Left renal cortex interstitium (tissue), 4 donors: Measurements from ENCODE around the gene CPPED1. TPM values are rescaled to one million over a fixed set of nuclear protein-coding genes. Genes with fewer than 3 reads are reported as not detected.
"Not testable (repeated sequence)": the region's sequence is repeated elsewhere in the genome, so short reads cannot be mapped to it uniquely, and the experiment has no call there.

ENCODE experiments used
- DNase-seq, 4 donors: peaks; one replicate each; pipeline ENCODE4 v3.0.0-alpha.2; 2013; ENCODE audit warnings: low read depth in 4 of 4, low spot score in 2 of 4, missing footprints in 1 of 4
- polyA plus RNA-seq, 4 donors: library from polyadenylated mRNA; unstranded; fragments of 120-200 nt; gene quantifications; one replicate each; pipeline ENCODE4 v1.2.1, GENCODE V29; 2013; ENCODE audit not compliant: insufficient read length in 4 of 4

Gene CPPED1
- polyA plus RNA-seq, 4 donors = 22.2 to 25.9 (median 23.8) TPM

GRCh38 chr16:12771341-12771798 is 32.3 kb downstream of the CPPED1 start:
- no peak for DNase-seq

GRCh38 chr16:12769525-12769924 is 34.2 kb downstream of the CPPED1 start:
- no peak for DNase-seq

- DNase-seq = no peak
These were observed 35.8 kb downstream of the CPPED1 start for GRCh38 chr16:12767897-12768296.

DNA sequence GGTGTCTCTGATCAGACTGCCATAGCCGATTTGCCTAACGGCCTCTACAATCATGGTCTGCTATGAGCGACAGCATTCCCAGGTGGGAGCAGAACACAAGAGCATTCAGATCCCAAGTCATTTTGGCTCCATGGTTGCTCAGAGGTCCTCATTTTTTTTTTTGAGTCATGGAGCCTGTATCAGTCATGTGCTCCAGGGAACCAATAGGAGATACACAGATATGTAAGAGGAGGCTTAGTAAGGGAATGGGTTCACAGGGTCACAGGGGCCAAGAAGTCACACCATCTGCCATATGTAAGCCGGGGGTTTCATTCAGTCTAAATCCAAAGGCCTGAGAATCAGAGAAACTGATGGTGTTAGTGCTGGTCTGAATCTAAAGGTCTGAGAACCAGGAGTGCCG is 36.8 kb downstream of the CPPED1 start:
- DNase-seq = no peak

GRCh38 chr16:12766208-12766607 is 37.5 kb downstream of the CPPED1 start:
- DNase-seq = not testable (repeated sequence)

GRCh38 chr16:12764813-12765488 is 38.7 kb downstream of the CPPED1 start:
- DNase-seq = no peak

DNA sequence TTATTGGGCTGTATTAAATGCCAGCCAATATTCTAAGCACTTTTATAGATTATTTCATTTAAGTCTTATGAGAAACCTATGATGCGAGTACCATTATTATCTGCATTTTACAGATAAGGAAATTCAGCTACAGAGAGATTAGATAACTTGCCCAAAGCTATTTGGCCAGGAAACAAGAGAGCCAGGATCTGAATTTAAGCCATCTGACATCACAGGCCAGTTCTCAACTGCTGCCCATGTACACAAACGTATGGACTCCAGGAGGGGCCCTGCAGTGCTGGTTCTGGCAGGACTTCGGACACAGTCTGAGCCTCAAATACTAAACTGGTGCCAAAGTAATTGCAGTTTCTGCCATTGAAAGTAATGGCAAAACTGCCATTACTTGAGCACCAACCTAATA is 40.2 kb downstream of the CPPED1 start:
- DNase-seq = no peak

DNA sequence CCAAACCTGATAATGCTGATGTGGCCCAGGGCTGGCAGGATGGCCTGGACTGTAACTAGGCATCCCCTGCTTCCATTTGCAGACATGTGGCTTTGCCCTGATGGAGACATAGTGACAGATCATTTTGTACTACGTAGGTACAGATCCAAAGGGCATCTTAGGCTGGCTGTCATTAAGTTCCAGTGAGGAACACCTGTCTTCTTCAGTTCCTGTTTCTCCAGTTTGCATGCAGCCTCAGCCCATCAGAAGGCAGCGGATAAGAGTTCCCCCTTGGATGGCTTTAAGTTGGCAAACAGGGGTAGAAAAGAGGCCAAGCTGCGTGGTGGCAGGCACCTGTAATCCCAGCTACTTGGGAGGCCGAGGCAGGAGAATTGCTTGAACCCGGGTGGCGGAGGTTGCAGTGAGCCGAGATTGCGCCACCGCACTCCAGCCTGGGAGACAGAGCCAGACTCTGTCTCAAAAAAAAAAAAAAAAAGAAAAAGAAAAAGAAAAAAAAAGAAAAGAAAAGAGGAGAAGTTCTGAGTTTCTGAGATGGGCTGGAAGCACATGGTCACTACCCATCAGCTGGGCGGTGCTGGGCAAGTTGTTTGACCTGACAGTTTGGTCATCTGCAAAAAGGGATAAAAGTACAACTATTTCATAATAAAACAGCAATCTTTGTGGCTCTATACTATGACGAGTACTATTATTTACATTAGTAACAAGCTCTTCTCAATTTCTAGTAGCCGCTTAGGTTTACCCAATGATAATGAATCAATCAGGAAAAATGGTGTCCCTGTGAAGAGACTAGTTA is 42.7 kb downstream of the CPPED1 start:
- no peak for DNase-seq

- no peak for DNase-seq
These were observed 44.8 kb downstream of the CPPED1 start for GRCh38 chr16:12758670-12759558.

DNA sequence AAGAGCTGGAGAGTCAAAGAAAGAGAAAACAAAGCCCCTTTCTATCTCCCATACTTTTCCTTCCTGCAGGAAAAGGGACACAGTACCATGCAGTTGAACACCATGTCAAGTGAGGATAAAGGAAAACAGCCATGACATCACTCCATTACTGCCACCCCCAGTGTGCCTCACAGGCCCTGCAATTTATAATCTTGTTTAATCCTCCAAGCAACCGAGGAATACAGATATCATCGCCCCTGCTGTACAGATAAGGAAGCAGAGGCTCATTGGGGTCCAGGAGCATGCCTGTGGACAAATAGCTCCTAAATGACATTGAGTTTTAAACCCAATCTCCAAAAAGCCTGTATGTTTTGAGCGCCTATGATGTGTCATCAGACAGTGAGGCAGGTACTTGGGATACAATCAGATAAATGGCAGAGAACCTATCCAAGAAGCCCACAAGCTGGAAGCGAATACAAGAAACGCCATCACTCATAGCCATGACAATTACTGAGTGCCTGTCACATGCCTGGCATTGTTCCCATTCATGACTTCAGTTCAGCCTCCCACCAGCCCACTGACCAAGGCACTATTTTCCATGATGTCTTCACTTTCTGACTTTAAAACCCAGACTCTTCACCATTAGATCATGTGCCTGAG is 45.5 kb downstream of the CPPED1 start:
- DNase-seq = no peak

DNA sequence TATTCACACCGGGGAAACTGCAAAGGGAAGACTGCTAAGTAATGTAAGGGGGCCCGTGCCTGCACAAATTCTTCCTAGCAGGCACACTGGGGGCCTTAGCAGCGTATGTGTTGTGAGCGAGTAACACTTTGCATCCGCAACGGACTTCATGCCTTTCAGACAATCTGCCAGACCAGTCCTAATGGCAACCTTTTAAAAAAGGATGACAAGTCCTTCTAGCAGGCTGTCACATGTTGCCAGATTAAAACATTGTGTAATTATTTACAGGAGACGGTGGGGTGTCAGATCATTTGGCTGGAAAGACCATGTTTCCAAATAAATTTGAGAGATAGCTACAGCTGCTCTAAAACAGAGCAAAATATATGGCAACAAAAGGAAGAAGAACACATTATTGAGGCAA is 46.1 kb downstream of the CPPED1 start:
- DNase-seq = no peak

DNA sequence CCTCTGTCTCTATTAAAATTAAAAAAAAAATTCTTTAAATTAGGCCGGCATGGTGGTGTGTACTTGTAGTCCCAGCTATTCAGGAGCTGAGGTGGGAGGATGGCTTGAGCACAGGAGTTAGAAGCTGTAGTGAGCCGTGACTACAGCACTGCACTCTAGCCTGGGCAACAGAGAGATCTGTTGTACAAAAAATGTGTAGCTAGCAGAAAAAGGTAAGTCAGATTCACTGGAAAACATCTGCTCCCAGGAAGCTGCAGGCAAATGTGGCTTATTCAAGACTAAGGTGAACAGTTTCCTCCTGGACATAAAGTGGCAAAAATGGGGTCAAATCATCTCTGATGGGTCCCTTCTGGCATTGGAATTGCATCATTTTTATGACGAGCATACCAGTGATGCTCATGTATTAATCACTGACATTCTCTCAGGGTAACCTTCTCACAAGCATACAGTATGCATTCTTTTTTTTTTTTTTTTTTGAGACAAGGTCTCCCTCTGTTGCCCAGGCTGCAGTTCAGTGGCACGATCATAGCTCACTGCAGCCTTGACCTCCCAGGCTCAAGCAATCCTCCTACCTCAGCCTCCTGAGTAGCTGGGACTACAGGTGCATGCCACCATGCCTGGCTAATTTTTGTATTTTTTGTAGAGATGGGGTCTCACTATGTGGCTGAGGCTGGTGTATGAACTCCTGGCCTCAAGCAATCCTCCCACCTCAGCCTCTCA is 48.7 kb downstream of the CPPED1 start:
- DNase-seq = no peak

GRCh38 chr16:12753203-12754023 is 50.3 kb downstream of the CPPED1 start:
- DNase-seq = no peak

DNA sequence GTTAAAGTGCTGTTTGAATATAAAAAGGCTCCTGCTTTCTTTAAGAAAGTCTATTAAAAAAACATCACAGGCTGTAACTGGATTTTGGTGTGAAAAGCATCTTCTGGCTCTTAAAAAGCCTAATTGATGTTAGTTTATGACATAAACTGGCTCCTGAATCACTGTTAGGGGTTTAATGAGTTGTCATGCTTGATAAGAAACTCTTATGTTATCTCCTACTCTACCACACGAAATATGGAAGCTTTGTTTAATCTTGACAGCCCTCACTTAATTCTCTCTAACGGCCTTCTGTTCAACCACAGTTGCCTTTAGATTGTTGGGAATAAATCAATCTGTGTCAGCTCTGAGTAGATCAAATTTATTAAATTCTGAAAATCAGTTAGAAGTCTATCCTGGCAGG is 51.5 kb downstream of the CPPED1 start:
- no peak for DNase-seq

GRCh38 chr16:12750554-12750918 is 53.2 kb downstream of the CPPED1 start:
- no peak for DNase-seq

- no peak for DNase-seq
These were observed 54.6 kb downstream of the CPPED1 start for GRCh38 chr16:12749076-12749475.

DNA sequence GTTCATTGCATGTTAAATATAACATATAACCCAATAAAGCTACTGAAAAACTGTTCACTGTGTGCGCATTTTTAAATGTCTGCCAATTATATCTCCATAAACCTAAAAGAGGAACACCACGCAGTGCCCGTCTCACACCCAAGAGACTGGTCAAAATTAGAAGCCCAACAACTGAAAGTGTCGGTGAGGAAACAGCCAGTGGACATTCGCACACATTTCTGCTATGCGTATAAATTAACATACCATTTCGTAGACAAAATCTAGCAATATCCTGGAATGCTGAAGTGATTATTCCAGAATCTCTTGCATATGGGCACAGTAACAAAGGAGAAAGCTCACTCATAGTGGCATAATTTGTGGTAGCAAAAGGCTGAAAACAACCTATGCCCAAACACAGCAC is 55.9 kb downstream of the CPPED1 start:
- no peak for DNase-seq

- DNase-seq = no peak
These were observed 56.4 kb downstream of the CPPED1 start for GRCh38 chr16:12747261-12747660.

- no peak for DNase-seq
These were observed 58.8 kb downstream of the CPPED1 start for GRCh38 chr16:12744860-12745259.
